Measurements from ENCODE around the gene GALNT10. TPM values are rescaled to one million over a fixed set of nuclear protein-coding genes. Genes with fewer than 3 reads are reported as not detected.

Gene GALNT10, protein sequence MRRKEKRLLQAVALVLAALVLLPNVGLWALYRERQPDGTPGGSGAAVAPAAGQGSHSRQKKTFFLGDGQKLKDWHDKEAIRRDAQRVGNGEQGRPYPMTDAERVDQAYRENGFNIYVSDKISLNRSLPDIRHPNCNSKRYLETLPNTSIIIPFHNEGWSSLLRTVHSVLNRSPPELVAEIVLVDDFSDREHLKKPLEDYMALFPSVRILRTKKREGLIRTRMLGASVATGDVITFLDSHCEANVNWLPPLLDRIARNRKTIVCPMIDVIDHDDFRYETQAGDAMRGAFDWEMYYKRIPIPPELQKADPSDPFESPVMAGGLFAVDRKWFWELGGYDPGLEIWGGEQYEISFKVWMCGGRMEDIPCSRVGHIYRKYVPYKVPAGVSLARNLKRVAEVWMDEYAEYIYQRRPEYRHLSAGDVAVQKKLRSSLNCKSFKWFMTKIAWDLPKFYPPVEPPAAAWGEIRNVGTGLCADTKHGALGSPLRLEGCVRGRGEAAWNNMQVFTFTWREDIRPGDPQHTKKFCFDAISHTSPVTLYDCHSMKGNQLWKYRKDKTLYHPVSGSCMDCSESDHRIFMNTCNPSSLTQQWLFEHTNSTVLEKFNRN
- total RNA-seq: 10 to 100 TPM in 2 of 4 donors, 1 to 10 TPM in 2; 5.6 to 22.9 (median 14.4) TPM

DNA sequence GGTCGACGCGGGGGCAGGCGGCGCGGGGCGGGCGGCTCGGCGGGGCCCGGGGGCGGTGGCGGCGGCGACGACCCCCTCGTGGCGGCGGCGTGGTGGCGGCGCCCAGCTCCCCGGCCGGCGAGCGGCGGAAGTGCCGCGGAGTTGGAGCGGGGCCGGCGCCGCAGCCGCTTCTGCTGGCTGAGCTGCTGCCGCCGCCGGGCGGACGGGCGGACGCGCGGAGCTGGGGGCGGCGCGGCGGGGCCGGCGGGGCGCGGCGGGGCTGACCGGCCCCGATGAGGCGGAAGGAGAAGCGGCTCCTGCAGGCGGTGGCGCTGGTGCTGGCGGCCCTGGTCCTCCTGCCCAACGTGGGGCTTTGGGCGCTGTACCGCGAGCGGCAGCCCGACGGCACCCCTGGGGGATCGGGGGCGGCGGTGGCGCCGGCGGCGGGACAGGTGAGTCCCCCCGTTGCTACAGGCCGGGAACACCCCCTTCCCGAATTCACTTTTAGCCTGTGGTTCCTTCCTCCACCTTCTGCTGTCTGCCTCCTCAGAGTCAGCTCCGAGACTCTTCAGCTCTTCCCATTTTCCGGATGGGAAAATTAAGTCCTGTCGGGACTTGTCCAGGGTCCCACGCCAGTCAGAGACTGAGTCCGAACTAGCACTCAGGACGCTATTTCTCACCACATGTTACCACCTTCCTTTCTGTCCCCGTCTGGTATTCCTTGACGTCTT lies at the start of gene GALNT10:
GALNT10 (plus strand) TSS at position 139 of the 710 bp plus-strand sequence; CDS start at position 273, 134 bp downstream.
- peak within 1 kb of the TSS; percentile 35 to 67 for H3K27ac ChIP-seq
- intact Hi-C loops (cut with DNase I; ENCODE audit: low total_unique reads): no loop called here
- peak; percentile 38 to 61 for DNase-seq
- H3K4me1 ChIP-seq: peaks cover 4 to 10% of the 10 kb centered on the region in 2 donors
- H3K36me3 ChIP-seq: no peaks in the 10 kb centered on the region
- H3K27me3 ChIP-seq: no peaks in the 10 kb centered on the region
- no peaks in the 10 kb centered on the region for H3K9me3 ChIP-seq
- H3K4me3 ChIP-seq: peak within 1 kb of the TSS; percentile 70 to 92
- TF ChIP-seq, protein P1, sequence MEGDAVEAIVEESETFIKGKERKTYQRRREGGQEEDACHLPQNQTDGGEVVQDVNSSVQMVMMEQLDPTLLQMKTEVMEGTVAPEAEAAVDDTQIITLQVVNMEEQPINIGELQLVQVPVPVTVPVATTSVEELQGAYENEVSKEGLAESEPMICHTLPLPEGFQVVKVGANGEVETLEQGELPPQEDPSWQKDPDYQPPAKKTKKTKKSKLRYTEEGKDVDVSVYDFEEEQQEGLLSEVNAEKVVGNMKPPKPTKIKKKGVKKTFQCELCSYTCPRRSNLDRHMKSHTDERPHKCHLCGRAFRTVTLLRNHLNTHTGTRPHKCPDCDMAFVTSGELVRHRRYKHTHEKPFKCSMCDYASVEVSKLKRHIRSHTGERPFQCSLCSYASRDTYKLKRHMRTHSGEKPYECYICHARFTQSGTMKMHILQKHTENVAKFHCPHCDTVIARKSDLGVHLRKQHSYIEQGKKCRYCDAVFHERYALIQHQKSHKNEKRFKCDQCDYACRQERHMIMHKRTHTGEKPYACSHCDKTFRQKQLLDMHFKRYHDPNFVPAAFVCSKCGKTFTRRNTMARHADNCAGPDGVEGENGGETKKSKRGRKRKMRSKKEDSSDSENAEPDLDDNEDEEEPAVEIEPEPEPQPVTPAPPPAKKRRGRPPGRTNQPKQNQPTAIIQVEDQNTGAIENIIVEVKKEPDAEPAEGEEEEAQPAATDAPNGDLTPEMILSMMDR (IDR thresholded peaks at IDR 0.05): peak in 1 of 4 experiments; percentile 42
- TF ChIP-seq POLR2A (IDR thresholded peaks at IDR 0.05): peak; percentile 29 to 45

DNA sequence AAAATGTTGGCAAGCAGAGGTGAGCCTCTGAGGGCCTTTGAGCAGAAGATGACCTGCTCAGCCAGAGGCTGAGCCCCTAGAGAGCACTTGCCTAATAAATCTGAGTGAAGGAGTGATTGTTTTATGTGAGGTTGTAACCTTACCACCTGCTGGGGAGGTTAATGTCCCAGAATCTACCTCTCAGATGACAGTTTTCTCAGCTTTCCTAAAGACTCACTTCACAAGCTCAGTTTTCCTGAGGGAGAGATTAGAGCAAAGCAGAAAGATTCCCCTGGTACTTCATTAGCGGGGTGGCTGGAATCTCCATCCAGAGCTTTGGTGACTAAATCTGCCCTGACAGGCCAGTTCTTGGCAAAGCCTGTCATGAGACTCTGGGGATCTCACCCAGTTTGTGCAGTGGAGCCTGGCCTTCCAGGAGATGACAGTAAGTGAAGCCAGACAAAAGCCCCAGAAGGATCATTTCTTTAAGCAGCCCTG lies 48.8 kb upstream of the GALNT10 start:
- no peak overlapping the region for H3K27ac ChIP-seq
- TF ChIP-seq POLR2A (IDR thresholded peaks at IDR 0.05): no peak
- TF ChIP-seq, protein P1 (IDR thresholded peaks at IDR 0.05): no peak
- intact Hi-C loops (cut with DNase I; ENCODE audit: low total_unique reads): no loop called here
- no peaks in the 10 kb centered on the region for H3K4me1 ChIP-seq
- no peaks in the 10 kb centered on the region for H3K27me3 ChIP-seq
- no peaks in the 10 kb centered on the region for H3K9me3 ChIP-seq
- DNase-seq: peak in 1 of 2 donors; percentile 24
- H3K36me3 ChIP-seq: no peaks in the 10 kb centered on the region
- no peak overlapping the region for H3K4me3 ChIP-seq

DNA sequence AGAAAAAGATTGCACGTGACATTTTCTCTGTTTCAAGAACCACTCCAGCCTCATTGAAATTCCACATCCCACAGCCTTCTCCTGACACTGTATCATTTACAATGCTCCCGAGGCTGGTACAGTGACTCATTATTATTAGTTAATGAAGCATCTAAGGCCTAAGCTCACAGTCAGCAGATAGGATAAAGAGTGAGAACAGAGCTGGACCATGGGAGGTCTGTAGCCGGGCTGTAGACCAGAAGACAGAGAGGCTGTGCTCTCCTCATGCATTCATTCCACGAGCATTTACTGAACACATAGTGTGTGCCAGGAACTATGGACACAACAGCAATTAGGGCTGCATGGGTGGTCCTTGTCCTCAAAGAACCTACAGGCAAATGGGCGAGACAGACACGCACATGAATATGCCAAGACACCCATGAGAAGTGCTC lies 47.3 kb upstream of the GALNT10 start:
- no peak for TF ChIP-seq POLR2A (IDR thresholded peaks at IDR 0.05)
- TF ChIP-seq, protein P1 (IDR thresholded peaks at IDR 0.05): no peak
- Histone ChIP-seq H3K4me1 (no peaks in the 10 kb centered on the region), H3K27me3 (no peaks in the 10 kb centered on the region), H3K9me3 (no peaks in the 10 kb centered on the region), H3K27ac (no peak overlapping the region), H3K4me3 (no peak overlapping the region), H3K36me3 (no peaks in the 10 kb centered on the region)
- DNase-seq: no peak
- intact Hi-C loops (cut with DNase I; ENCODE audit: low total_unique reads): no loop called here

DNA sequence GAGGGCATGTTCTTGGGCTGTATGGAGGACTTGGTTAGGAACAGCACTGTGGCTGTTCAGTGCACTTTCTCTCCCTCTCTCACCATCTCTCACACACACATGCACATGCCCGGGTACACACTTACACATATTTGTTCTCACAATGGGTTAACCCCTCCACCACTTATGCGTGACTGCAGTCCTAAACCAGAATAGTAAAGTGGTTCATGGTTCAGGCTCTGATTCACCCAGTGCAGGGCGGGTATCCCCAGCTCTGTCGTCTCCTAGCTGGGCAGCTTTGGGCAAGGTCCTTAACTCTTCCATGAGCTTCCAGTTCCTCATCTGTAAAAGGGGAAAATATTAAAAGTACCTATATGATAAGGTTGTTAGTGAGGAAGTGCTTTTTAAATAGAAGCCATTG lies 45.3 kb upstream of the GALNT10 start:
- H3K9me3 ChIP-seq: no peaks in the 10 kb centered on the region
- no peaks in the 10 kb centered on the region for H3K27me3 ChIP-seq
- H3K4me3 ChIP-seq: no peak overlapping the region
- intact Hi-C loops (cut with DNase I; ENCODE audit: low total_unique reads): no loop called here
- DNase-seq: no peak
- H3K36me3 ChIP-seq: no peaks in the 10 kb centered on the region
- no peak overlapping the region for H3K27ac ChIP-seq
- no peak for TF ChIP-seq POLR2A (IDR thresholded peaks at IDR 0.05)
- TF ChIP-seq, protein P1 (IDR thresholded peaks at IDR 0.05): no peak
- no peaks in the 10 kb centered on the region for H3K4me1 ChIP-seq

Measured in uterus (tissue), 4 donors.